ENCODE results near the gene TAS2R16. TPM values are rescaled to one million over a fixed set of nuclear protein-coding genes. Genes with fewer than 3 reads are reported as not detected.
"Not testable (repeated sequence)": the region's sequence is repeated elsewhere in the genome, so short reads cannot be mapped to it uniquely, and the experiment has no call there.

Gene TAS2R16
- total RNA-seq, 2 donors from 2014 or later, result not detected

DNA sequence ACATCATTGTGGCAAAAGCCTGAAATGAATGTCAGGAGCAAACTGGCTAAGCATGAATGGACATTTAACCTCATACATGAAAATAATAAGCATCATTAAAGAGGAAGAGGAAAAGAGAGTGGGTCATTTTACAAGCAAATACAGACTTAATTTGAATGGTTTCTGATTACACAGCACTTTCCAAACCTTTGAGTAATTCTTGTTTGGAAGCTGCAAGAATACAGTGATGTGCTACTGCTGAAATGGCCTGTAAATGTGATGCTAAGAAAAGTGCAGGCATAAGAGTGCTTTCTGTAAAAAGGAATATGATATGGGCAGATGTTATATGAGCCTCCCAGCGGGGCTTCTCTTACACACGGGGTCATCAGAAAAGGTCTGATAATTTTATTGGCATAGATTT is 30.2 kb downstream of the TAS2R16 start:
- no peaks in the 10 kb centered on the region for H3K4me1 Mint-ChIP-seq (ENCODE audit: low read depth)
- DNase-seq (no peak), ATAC-seq (replicated peaks in 1 of 2) (no peak)
- no peak overlapping the region for H3K27ac Mint-ChIP-seq
- H3K36me3 Mint-ChIP-seq (ENCODE audit: insufficient read depth in 2 of 2), result no peaks in the 10 kb centered on the region
- peaks cover 0 to 3% of the 10 kb centered on the region in 2 donors for H3K9me3 Mint-ChIP-seq
- H3K4me3 Mint-ChIP-seq, result no peak overlapping the region
- H3K27me3 Mint-ChIP-seq (ENCODE audit: low read depth), result no peaks in the 10 kb centered on the region

DNA sequence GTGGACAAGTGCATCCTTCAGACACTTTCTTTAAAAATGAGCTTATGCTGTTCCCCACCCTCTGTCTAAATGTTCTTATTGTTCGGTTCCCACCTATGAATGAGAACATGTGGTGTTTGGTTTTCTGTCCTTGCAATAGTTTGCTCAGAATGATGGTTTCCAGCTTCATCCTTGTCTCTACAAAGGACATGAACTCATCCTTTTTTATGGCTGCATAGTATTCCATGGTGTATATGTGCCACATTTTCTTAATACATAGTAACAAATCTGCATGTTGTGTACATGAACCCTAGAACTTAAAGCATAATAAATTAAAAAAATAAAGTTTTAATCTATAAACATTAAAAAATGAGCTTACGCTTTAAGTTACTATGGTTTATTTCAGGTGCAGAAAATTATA is 41.8 kb downstream of the TAS2R16 start:
- H3K4me3 Mint-ChIP-seq; H3K27ac Mint-ChIP-seq; H3K4me1 Mint-ChIP-seq (ENCODE audit: low read depth); H3K27me3 Mint-ChIP-seq (ENCODE audit: low read depth); H3K9me3 Mint-ChIP-seq; H3K36me3 Mint-ChIP-seq (ENCODE audit: insufficient read depth in 2 of 2); ATAC-seq (replicated peaks in 1 of 2); DNase-seq: not testable (repeated sequence)

DNA sequence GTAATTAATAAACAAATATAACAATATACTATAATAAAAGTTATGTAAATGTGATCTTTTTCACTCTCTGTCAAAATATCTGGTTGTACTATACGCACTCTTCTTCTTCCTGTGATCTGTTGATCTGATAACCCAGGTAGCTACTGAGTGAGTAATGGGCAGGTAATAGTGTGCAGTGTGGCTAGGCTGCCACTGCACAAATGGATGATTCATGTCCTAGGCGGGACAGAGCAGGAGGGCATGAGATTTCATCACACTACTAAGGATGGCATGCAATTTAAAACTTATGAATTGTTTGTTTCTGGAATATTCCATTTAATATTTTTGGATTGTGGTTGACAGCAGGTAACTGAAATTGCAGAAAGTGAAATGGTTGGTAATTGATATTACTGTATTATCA is 44.5 kb downstream of the TAS2R16 start:
- Mint-ChIP-seq H3K4me3 (no peak overlapping the region), H3K4me1 (ENCODE audit: low read depth) (no peaks in the 10 kb centered on the region), H3K27ac (no peak overlapping the region), H3K9me3 (peaks cover 4 to 6% of the 10 kb centered on the region in 2 donors), H3K36me3 (ENCODE audit: insufficient read depth in 2 of 2) (no peaks in the 10 kb centered on the region), H3K27me3 (ENCODE audit: low read depth) (no peaks in the 10 kb centered on the region)
- ATAC-seq (replicated peaks in 1 of 2) (no peak), DNase-seq (no peak)

DNA sequence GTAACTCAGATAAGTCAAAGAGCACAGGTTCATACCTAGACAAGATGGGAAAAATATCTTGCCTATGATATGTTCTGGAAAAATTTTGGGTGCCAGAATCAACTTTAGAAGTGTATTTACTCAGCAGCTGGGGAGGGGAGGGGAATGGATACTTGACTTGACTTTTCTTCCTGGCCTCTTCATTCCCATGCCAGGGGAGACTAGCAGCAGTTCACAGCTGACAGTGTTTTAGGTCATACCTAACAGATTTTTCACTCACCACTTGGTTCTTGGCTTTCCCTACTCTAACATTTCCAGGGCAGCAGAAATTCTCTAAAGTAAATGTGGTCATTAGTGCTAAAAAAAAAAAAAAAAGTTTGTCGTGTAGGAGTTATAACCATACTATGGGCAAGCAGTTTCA is 46.3 kb downstream of the TAS2R16 start:
- H3K36me3 Mint-ChIP-seq (ENCODE audit: insufficient read depth in 2 of 2), result no peaks in the 10 kb centered on the region
- ATAC-seq (replicated peaks in 1 of 2) (no peak), DNase-seq (no peak)
- H3K27me3 Mint-ChIP-seq (ENCODE audit: low read depth), result no peaks in the 10 kb centered on the region
- no peak overlapping the region for H3K4me3 Mint-ChIP-seq
- peaks cover 0 to 3% of the 10 kb centered on the region in 2 donors for H3K9me3 Mint-ChIP-seq
- no peak overlapping the region for H3K27ac Mint-ChIP-seq
- no peaks in the 10 kb centered on the region for H3K4me1 Mint-ChIP-seq (ENCODE audit: low read depth)

Other genes with a start within 250 kb of the TAS2R16 start
- gene CADPS2, start 109.2 kb downstream of the TAS2R16 start, total RNA-seq, result not detected
- not detected for gene SLC13A1, start 204.3 kb upstream of the TAS2R16 start, total RNA-seq

Measured in activated T-cell treated with anti-CD3 and anti-CD28 coated beads, Interleukin-2, amount 50 U/mL, for 72 hours (primary cell).